ENCODE measurements around the gene TCHHL1.
A peak's percentile ranks its signal among the peaks of the same experiment; 100 is the strongest.
"Not testable (repeated sequence)": the region's sequence is repeated elsewhere in the genome, so short reads cannot be mapped to it uniquely, and the experiment has no call there.

TCHHL1 gene

GRCh38 chr1:152110365-152110859 lies 21.5 kb upstream of the TCHHL1 start:
- H3K27ac ChIP-seq (ENCODE audit: low read length), result no peak overlapping the region
- H3K36me3 ChIP-seq (ENCODE audit: insufficient read depth, low read depth, low read length), result no peaks in the 10 kb centered on the region
- H3K4me1 ChIP-seq (ENCODE audit: insufficient read depth, low read length), result peaks cover 13% of the 10 kb centered on the region; the same call in 1 of the 2 replicates
- peaks cover 100% of the 10 kb centered on the region for H3K27me3 ChIP-seq (ENCODE audit: insufficient read depth, low read length)
- peak overlapping the region; percentile 56; the same call in 1 of the 2 replicates for H3K4me3 ChIP-seq (ENCODE audit: low read length)
- H3K9me3 ChIP-seq (ENCODE audit: insufficient read depth, low read depth, low read length), result peaks cover 37% of the 10 kb centered on the region
- H3K9ac ChIP-seq (ENCODE audit: low read depth, low read length), result no peak overlapping the region; the same call in 1 of the 2 replicates

- Histone ChIP-seq H3K4me3 (ENCODE audit: low read length) (peak overlapping the region; percentile 56; the same call in 1 of the 2 replicates), H3K36me3 (ENCODE audit: insufficient read depth, low read depth, low read length) (no peaks in the 10 kb centered on the region), H3K27ac (ENCODE audit: low read length) (no peak overlapping the region), H3K9ac (ENCODE audit: low read depth, low read length) (no peak overlapping the region), H3K9me3 (ENCODE audit: insufficient read depth, low read depth, low read length) (peaks cover 37% of the 10 kb centered on the region), H3K4me1 (ENCODE audit: insufficient read depth, low read length) (peaks cover 13% of the 10 kb centered on the region; the same call in 1 of the 2 replicates), H3K27me3 (ENCODE audit: insufficient read depth, low read length) (peaks cover 100% of the 10 kb centered on the region)
These were observed 21.1 kb upstream of the TCHHL1 start for GRCh38 chr1:152109998-152110294.

- H3K9me3 ChIP-seq (ENCODE audit: insufficient read depth, low read depth, low read length), result peaks cover 37% of the 10 kb centered on the region
- H3K4me1 ChIP-seq (ENCODE audit: insufficient read depth, low read length), result peaks cover 13% of the 10 kb centered on the region; the same call in 1 of the 2 replicates
- H3K27me3 ChIP-seq (ENCODE audit: insufficient read depth, low read length), result peaks cover 100% of the 10 kb centered on the region
- H3K36me3 ChIP-seq (ENCODE audit: insufficient read depth, low read depth, low read length), result no peaks in the 10 kb centered on the region
- H3K27ac ChIP-seq (ENCODE audit: low read length), result no peak overlapping the region
- no peak overlapping the region for H3K9ac ChIP-seq (ENCODE audit: low read depth, low read length)
- peak overlapping the region; percentile 56; the same call in 1 of the 2 replicates for H3K4me3 ChIP-seq (ENCODE audit: low read length)
These were observed 20.6 kb upstream of the TCHHL1 start for GRCh38 chr1:152109231-152109997.

- Histone ChIP-seq H3K27ac (ENCODE audit: low read length) (no peak overlapping the region), H3K9me3 (ENCODE audit: insufficient read depth, low read depth, low read length) (peaks cover 37% of the 10 kb centered on the region), H3K9ac (ENCODE audit: low read depth, low read length) (no peak overlapping the region), H3K27me3 (ENCODE audit: insufficient read depth, low read length) (peaks cover 100% of the 10 kb centered on the region), H3K4me3 (ENCODE audit: low read length) (no peak overlapping the region; the same call in 1 of the 2 replicates), H3K36me3 (ENCODE audit: insufficient read depth, low read depth, low read length) (no peaks in the 10 kb centered on the region), H3K4me1 (ENCODE audit: insufficient read depth, low read length) (peaks cover 13% of the 10 kb centered on the region; the same call in 1 of the 2 replicates)
These were observed 20.0 kb upstream of the TCHHL1 start for GRCh38 chr1:152108882-152109222.

DNA sequence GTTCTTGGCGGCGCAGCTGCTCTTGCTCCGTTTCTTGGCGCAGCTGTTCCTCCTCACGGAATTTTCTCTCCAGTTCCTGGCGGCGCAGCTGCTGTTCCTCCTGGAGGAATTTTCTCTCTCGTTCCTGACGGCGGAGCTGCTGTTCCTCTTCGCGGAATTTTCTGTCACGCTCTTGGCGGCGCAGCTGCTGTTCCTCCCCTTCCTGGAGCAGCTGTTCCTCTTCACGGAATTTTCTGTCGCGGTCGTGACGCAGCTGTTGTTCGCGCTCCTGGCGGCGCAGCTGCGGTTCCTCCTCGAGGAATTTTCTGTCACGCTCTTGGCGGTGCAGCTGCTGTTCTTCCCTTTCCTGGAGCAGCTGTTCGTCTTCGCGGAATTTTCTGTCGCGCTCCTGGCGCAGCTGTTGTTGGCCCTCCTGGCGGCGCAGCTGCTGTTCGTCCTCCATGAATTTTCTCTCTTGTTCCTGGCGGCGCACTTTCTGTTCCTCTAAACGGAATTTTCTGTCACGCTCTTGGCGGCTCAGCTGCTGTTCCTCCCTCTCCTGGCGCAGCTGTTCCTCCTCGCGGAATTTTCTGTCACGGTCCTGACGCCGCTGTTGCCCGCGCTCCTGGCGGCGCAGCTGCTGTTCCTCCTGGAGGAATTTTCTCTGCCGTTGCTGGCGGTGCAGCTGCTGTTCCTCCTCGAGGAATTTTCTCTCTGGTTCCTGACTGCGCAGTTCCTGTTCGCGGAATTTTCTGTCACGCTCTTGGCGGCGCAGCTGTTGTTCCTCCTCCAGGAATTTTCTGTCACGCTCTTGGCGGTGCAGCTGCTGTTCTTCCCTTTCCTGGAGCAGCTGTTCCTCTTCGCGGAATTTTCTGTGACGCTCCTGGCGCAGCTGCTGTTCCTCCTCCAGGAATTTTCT lies 19.4 kb upstream of the TCHHL1 start:
- Histone ChIP-seq H3K36me3 (ENCODE audit: insufficient read depth, low read depth, low read length) (no peaks in the 10 kb centered on the region), H3K4me3 (ENCODE audit: low read length) (peak overlapping the region; percentile 48; the same call in 1 of the 2 replicates), H3K4me1 (ENCODE audit: insufficient read depth, low read length) (peaks cover 11% of the 10 kb centered on the region; the same call in 1 of the 2 replicates), H3K27me3 (ENCODE audit: insufficient read depth, low read length) (peaks cover 100% of the 10 kb centered on the region), H3K9me3 (ENCODE audit: insufficient read depth, low read depth, low read length) (peaks cover 37% of the 10 kb centered on the region), H3K27ac (ENCODE audit: low read length) (no peak overlapping the region), H3K9ac (ENCODE audit: low read depth, low read length) (no peak overlapping the region)

GRCh38 chr1:152107031-152107983 lies 18.4 kb upstream of the TCHHL1 start:
- H3K4me3 ChIP-seq (ENCODE audit: low read length), result peak overlapping the region; percentile 48; the same call in 1 of the 2 replicates
- H3K9me3 ChIP-seq (ENCODE audit: insufficient read depth, low read depth, low read length), result peaks cover 37% of the 10 kb centered on the region
- H3K4me1 ChIP-seq (ENCODE audit: insufficient read depth, low read length), result peaks cover 4% of the 10 kb centered on the region; the same call in 1 of the 2 replicates
- no peaks in the 10 kb centered on the region for H3K36me3 ChIP-seq (ENCODE audit: insufficient read depth, low read depth, low read length)
- peaks cover 96% of the 10 kb centered on the region for H3K27me3 ChIP-seq (ENCODE audit: insufficient read depth, low read length)
- H3K27ac ChIP-seq (ENCODE audit: low read length), result no peak overlapping the region
- no peak overlapping the region for H3K9ac ChIP-seq (ENCODE audit: low read depth, low read length)

- no peaks in the 10 kb centered on the region for H3K36me3 ChIP-seq (ENCODE audit: insufficient read depth, low read depth, low read length)
- H3K27me3 ChIP-seq (ENCODE audit: insufficient read depth, low read length), result peaks cover 72% of the 10 kb centered on the region
- no peaks in the 10 kb centered on the region for H3K4me1 ChIP-seq (ENCODE audit: insufficient read depth, low read length)
- H3K4me3 ChIP-seq (ENCODE audit: low read length), result no peak overlapping the region
- no peak overlapping the region for H3K27ac ChIP-seq (ENCODE audit: low read length)
- H3K9ac ChIP-seq (ENCODE audit: low read depth, low read length), result no peak overlapping the region
- H3K9me3 ChIP-seq (ENCODE audit: insufficient read depth, low read depth, low read length), result peaks cover 29% of the 10 kb centered on the region
These were observed 16.0 kb upstream of the TCHHL1 start for GRCh38 chr1:152104854-152105253.

DNA sequence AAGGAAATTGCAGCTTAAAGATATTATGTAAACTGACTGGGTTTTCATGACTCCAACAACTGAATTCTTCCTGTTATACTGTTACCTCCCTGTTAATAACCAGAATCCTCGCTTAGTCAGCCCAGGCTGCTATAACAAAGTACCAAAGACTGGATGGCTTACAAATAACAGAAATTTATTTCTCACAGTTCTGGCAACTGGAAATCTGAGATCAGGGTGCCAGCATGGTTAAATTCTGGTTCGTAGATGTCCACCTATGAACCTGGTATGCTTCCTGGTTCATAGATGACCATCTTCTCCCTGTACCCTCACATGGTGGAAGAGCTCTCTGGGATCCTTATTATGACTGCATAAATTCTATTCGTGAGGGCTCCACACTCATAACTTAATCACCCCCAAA lies 8.1 kb upstream of the TCHHL1 start:
- Histone ChIP-seq H3K9ac (ENCODE audit: low read depth, low read length) (no peak overlapping the region), H3K36me3 (ENCODE audit: insufficient read depth, low read depth, low read length) (no peaks in the 10 kb centered on the region), H3K4me3 (ENCODE audit: low read length) (no peak overlapping the region), H3K9me3 (ENCODE audit: insufficient read depth, low read depth, low read length) (no peaks in the 10 kb centered on the region), H3K4me1 (ENCODE audit: insufficient read depth, low read length) (no peaks in the 10 kb centered on the region), H3K27ac (ENCODE audit: low read length) (no peak overlapping the region), H3K27me3 (ENCODE audit: insufficient read depth, low read length) (no peaks in the 10 kb centered on the region)

- Histone ChIP-seq H3K4me1 (ENCODE audit: insufficient read depth, low read length) (no peaks in the 10 kb centered on the region), H3K9ac (ENCODE audit: low read depth, low read length) (no peak overlapping the region), H3K27ac (ENCODE audit: low read length) (no peak overlapping the region), H3K27me3 (ENCODE audit: insufficient read depth, low read length) (peaks cover 8% of the 10 kb centered on the region; the same call in 1 of the 2 replicates), H3K4me3 (ENCODE audit: low read length) (no peak overlapping the region), H3K9me3 (ENCODE audit: insufficient read depth, low read depth, low read length) (no peaks in the 10 kb centered on the region), H3K36me3 (ENCODE audit: insufficient read depth, low read depth, low read length) (no peaks in the 10 kb centered on the region)
These were observed 2.1 kb downstream of the TCHHL1 start for GRCh38 chr1:152086760-152087159.

- H3K9ac ChIP-seq (ENCODE audit: low read depth, low read length), result no peak overlapping the region
- no peaks in the 10 kb centered on the region for H3K9me3 ChIP-seq (ENCODE audit: insufficient read depth, low read depth, low read length)
- no peaks in the 10 kb centered on the region for H3K4me1 ChIP-seq (ENCODE audit: insufficient read depth, low read length)
- H3K36me3 ChIP-seq (ENCODE audit: insufficient read depth, low read depth, low read length), result no peaks in the 10 kb centered on the region
- no peak overlapping the region for H3K27ac ChIP-seq (ENCODE audit: low read length)
- H3K4me3 ChIP-seq (ENCODE audit: low read length), result no peak overlapping the region
- H3K27me3 ChIP-seq (ENCODE audit: insufficient read depth, low read length), result peaks cover 8% of the 10 kb centered on the region; the same call in 1 of the 2 replicates
These were observed 4.0 kb downstream of the TCHHL1 start for GRCh38 chr1:152084853-152085252.

GRCh38 chr1:152081026-152081425 lies 7.8 kb downstream of the TCHHL1 start:
- not testable (repeated sequence) for H3K36me3 ChIP-seq (ENCODE audit: insufficient read depth, low read depth, low read length); H3K9me3 ChIP-seq (ENCODE audit: insufficient read depth, low read depth, low read length); H3K9ac ChIP-seq (ENCODE audit: low read depth, low read length); H3K27me3 ChIP-seq (ENCODE audit: insufficient read depth, low read length); H3K4me1 ChIP-seq (ENCODE audit: insufficient read depth, low read length); H3K27ac ChIP-seq (ENCODE audit: low read length); H3K4me3 ChIP-seq (ENCODE audit: low read length)

Measured in iPS-20b (cell line).